ENCODE measurements around the gene TSEN54.

GRCh38 chr17:75490173-75490743 is 26.1 kb upstream of the TSEN54 start:
- TF ChIP-seq CTCF (IDR thresholded peaks at IDR 0.05) = no peak
- TF ChIP-seq POLR2A (IDR thresholded peaks at IDR 0.05) = no peak

Data from thyroid gland (tissue), 4 donors.